Measurements from ENCODE around the gene PPP1R17.
A peak's percentile ranks its signal among the peaks of the same experiment; 100 is the strongest.

Gene PPP1R17

GRCh38 chr7:31705377-31705776 is 18.4 kb downstream of the PPP1R17 start:
- DNase-seq = no peak

- DNase-seq = no peak
Observed at GRCh38 chr7:31707089-31707488, 20.1 kb downstream of the PPP1R17 start.

- DNase-seq = no peak
Observed at GRCh38 chr7:31710171-31710570, 23.2 kb downstream of the PPP1R17 start.

GRCh38 chr7:31716355-31716754 is 29.3 kb downstream of the PPP1R17 start:
- no peak for DNase-seq

GRCh38 chr7:31720366-31720765 is 33.4 kb downstream of the PPP1R17 start:
- no peak for DNase-seq

GRCh38 chr7:31724696-31725095 is 37.7 kb downstream of the PPP1R17 start:
- DNase-seq = no peak

- no peak for DNase-seq
Observed at GRCh38 chr7:31729195-31729804, 42.3 kb downstream of the PPP1R17 start.

GRCh38 chr7:31734456-31734855 is 47.4 kb downstream of the PPP1R17 start:
- DNase-seq = no peak

- peak; percentile 3 for DNase-seq
Observed at GRCh38 chr7:31735991-31736982, 49.3 kb downstream of the PPP1R17 start.

GRCh38 chr7:31741852-31742251 is 54.8 kb downstream of the PPP1R17 start:
- no peak for DNase-seq

- no peak for DNase-seq
Observed at GRCh38 chr7:31744294-31744874, 57.4 kb downstream of the PPP1R17 start.

- no peak for DNase-seq
Observed at GRCh38 chr7:31747553-31747952, 60.5 kb downstream of the PPP1R17 start.

- no peak for DNase-seq
Observed at GRCh38 chr7:31748084-31748483, 61.1 kb downstream of the PPP1R17 start.

- DNase-seq = no peak
Observed at GRCh38 chr7:31751726-31752125, 64.7 kb downstream of the PPP1R17 start.

All from NK-92 treated with Interleukin-12 subunit alpha and Interleukin-12 subunit beta, amount 100 ng/mL, for 24 hours (cell line).